Amniotic epithelial cell (primary cell): ENCODE measurements around the gene MX1.
"Not testable (repeated sequence)": the region's sequence is repeated elsewhere in the genome, so short reads cannot be mapped to it uniquely, and the experiment has no call there.

Experiments used
- DNase-seq: peaks from one replicate; pipeline ENCODE4 v3.0.0-alpha.2; 2010; ENCODE audit warnings: low read depth

Gene MX1

DNA sequence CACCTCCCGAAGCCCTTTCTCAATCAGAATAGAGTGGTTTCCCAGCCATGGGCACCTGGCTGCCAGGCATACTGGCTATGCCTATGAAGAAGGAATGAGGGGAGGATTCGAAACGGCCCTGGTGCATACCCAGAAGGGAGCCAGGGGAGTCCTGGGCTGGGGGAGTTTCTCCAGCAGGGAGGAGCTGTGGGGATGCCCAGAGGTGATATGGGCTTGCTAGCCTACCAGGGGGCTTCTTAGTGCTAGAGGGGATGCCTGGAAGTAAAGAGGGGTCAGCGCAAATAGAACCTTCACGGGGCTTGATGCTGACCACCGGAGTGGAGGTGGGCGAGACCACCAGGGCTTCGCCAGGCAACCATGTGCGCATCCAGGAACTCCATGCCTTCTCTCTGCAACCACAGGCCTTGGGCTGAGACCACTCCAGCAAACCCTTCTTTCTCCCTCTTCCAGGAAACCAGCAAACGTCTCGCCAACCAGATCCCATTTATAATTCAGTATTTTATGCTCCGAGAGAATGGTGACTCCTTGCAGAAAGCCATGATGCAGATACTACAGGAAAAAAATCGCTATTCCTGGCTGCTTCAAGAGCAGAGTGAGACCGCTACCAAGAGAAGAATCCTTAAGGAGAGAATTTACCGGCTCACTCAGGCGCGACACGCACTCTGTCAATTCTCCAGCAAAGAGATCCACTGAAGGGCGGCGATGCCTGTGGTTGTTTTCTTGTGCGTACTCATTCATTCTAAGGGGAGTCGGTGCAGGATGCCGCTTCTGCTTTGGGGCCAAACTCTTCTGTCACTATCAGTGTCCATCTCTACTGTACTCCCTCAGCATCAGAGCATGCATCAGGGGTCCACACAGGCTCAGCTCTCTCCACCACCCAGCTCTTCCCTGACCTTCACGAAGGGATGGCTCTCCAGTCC, 18.2 kb upstream of the MX1 start:
- DNase-seq, result no peak

GRCh38 chr21:41410361-41410760, 15.7 kb upstream of the MX1 start:
- no peak for DNase-seq

DNA sequence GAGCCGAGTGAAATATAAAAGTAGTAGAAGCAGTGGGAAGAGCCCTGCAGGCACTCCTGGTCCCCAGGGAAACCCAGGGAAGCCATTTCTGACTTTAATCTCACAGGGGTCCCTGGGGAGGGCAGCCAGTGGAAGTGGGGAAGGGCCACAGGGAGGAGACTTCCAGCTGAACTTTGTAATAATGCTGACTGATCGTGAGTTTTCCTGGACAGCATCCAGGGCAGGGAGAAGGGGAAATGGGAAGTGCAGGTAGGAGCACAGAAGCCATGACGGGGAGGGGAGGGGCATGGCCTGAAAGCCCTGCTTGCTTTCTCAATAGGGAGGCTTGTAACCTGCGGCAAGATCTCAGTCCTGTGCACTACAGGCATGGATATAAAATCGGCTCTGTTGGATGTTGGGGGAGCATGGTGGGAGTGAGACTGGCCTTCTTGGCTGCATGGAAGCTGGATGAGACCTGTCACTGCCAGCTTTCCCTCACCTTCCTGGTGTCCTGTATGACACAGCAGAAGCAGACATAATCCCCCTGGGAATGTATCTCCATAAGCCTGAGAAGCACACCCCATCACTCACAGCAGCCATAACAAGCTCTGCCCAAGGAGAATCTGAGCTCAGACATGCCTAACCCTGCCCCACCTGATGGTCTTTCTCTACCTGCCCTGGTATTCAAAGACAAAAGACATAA, 15.1 kb upstream of the MX1 start:
- DNase-seq, result no peak

- peak; percentile 7 for DNase-seq
Measured at GRCh38 chr21:41411449-41412089, 14.5 kb upstream of the MX1 start.

DNA sequence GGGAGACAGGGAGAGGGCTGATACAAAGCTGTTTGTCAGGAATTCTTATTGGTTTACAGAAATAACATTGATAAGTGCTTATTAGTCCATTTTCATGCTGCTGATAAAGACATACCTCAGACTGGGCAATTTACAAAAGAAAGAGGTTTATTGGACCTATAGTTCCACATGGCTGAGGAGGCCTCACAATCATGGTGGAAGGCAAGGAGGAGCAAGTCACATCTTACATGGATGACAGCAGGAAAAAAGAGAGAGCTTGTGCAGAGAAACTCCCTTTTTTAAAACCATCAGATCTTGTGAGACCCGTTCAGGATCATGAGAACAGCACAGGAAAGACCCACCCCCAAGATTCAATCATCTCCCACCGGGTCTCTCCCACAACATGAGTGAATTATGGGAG, 8.5 kb upstream of the MX1 start:
- not testable (repeated sequence) for DNase-seq

DNA sequence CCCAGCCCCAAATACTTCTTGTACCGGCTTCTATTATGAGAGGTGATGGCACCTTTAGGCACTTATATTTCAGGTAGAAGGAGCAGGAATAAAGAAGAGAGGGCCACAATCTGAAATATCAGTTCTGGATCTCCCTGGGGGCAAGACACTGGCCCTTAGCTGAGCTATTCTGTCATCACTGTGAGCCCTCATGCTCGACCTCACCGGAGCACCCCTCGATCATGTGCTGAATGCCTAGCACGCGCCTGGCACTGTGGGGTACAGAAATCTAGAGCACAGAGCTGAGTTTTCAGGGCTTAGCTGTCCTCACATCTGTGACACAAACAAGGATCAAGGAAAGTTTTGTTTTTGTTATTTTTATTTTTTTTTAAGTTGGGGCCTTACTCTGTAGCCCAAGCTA, 7.6 kb upstream of the MX1 start:
- no peak for DNase-seq

- DNase-seq, result no peak
Measured at GRCh38 chr21:41418956-41419680, 6.9 kb upstream of the MX1 start.

- peak; percentile 86 for DNase-seq
Measured at GRCh38 chr21:41419921-41420862, 5.8 kb upstream of the MX1 start.

- not testable (repeated sequence) for DNase-seq
Measured at GRCh38 chr21:41420998-41421397, 5.0 kb upstream of the MX1 start.

DNA sequence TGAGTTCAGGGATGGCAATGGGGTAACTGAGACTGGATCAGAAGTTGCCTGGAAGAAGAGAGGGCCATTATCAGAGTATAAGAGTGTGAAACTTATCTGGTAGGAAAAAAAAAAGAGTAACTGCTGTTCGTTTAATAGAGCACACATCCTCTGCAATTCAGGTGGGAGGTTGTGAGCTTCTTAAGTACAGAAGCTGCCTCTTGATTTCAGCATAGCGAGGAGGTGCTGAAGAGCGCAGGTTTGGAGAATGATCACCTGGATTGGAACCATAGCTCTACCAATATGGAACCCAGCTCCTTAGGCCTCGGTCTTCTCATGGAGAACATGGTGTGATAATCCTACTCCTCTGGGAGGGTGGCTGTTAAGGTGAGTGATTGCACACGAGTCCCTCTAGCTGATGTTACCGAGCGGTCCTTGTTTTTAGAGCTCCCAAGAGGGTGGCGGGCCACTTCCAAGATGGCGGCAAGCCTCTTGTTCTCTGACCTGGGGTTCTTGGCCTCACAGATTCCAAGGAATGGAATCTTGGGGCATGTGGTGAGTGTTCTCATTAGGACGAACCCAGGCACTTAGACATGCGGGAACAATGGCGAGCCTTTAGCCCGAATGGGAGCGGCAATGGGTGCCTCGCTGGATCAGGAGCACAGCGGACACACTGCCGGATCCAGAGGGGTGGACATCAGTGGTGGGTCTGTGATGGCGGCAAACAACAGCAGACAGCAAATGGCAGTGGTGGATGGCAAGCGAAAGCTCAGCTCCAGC, 3.3 kb upstream of the MX1 start:
- no peak for DNase-seq

DNA sequence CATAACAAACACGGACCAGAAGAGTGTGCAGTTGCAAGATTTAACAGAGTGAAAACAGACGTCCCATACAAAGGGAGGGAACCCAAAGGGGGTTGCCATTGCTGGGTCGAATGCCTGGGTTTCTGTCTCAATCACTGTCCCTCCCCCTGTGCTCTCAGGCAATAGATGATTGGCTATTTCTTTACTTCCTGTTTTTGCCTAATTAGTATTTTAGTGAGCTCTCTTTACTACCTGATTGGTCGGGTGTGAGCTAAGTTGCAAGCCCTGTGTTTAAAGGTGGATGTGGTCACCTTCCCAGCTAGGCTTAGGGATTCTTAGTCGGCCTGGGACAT, 2.8 kb upstream of the MX1 start:
- not testable (repeated sequence) for DNase-seq

- DNase-seq, result no peak
Measured at GRCh38 chr21:41425588-41425953, 468 bp upstream of the MX1 start.

GRCh38 chr21:41426676-41427404, 801 bp downstream of the MX1 start:
- no peak for DNase-seq

DNA sequence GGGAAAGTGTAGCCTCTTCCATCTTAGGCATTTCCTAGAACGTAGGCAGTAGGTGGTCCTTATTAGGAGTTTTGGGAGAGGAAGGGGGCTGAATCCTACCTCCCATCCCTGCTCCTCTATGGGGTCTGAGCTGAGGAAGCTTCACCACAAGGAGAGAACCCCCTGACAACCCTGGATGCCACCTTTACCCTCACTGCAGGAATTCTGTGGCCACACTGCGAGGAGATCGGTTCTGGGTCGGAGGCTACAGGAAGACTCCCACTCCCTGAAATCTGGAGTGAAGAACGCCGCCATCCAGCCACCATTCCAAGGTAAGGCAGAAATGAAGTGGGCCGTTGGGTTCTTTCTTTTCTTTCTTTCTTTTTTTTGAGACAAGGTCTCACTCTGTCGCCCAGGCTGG, 1.5 kb downstream of the MX1 start:
- DNase-seq, result no peak

- no peak for DNase-seq
Measured at GRCh38 chr21:41428311-41428710, 2.3 kb downstream of the MX1 start.

DNA sequence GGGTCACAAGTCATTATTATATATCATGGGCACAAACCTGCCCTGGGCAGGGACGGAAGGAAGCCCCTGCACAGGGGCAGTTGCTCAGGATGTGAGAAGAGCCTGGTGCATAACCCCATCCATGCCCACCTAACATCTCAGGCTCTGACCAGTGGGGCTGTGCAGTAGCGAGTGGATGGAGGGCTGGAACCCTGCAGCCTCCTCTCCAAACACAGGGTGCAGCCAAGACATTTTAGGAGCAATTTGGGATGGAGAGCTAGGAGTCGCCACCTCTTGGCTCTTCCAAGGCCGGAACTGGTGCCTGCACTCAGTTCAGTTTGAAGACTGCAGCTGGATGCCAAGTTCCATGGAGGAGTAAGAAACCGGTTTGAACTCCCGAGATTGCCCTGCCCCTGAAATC, 2.8 kb downstream of the MX1 start:
- DNase-seq, result no peak

DNA sequence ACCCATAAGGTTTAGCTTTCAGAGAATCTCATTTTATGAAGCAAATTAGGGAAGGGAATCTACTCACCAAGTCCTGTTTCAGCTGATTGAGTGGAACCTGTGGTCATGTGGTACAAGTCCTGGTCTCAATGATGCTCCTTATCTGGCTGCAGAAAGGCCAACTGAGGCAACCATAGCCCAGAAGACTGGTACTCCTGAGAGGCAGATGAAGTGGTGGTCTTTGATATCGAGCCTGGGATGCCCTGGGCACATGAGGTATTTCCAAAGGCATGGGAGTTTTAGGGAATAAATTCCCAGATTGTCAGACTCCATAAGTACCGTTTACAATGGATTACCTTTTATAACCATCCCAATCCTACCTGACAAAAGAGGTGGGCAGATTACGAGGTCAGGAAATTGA, 3.3 kb downstream of the MX1 start:
- no peak for DNase-seq

DNA sequence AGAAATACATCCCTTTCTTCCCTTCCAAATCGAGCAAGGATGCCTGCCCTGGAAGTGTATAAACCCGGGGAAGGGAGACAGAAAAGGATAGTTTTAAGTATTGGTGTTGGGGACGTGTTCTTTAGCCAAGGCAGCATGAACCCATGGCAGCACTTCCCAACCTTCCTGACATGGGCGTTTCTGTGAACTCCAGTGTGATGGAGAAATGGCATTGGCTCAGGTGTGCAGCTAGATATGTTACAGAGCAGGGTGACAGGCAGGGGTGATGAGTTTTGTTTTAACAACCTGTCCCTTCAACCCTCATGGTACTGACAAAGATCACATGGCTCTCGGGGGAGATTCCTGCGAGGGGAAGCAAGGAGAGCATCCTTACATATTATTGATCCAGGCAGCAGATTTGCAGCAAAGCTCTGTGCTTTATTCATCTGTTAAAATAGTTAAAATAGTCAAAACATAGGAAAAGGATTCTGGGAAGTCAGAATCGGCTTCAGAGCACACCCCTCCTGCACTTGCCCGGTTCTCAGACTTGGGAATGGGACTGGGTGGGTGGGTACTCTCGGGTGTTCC, 4.0 kb downstream of the MX1 start:
- DNase-seq, result no peak

GRCh38 chr21:41431788-41432548, 5.9 kb downstream of the MX1 start:
- DNase-seq, result no peak
